ENCODE measurements around the gene SLC12A7.

The SLC12A7 gene

GRCh38 chr5:1015507-1015906, 96.4 kb downstream of the SLC12A7 start:
- no peak for DNase-seq

DNA sequence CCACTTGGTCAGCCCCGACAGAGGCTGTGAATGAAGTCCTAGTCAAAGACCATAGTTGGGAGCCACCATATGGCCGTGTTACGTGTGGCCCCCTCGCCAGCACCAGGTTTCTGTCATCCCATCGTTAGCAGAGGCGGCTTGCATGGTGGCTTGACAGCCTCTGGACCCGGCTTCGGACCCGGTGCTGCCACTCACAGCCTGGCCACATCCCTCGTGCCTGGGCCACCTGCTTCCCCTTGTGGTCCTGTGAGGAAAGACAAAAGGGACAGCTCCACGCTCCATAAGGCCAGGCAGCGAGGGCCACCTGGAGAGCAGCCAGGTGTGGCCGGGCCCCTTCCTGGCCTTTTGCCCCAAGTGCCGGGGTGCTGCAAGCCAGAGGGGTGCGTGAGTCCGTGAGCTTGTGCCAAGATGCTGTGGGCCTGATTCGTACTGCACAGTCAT, 97.1 kb downstream of the SLC12A7 start:
- no peak for DNase-seq

DNA sequence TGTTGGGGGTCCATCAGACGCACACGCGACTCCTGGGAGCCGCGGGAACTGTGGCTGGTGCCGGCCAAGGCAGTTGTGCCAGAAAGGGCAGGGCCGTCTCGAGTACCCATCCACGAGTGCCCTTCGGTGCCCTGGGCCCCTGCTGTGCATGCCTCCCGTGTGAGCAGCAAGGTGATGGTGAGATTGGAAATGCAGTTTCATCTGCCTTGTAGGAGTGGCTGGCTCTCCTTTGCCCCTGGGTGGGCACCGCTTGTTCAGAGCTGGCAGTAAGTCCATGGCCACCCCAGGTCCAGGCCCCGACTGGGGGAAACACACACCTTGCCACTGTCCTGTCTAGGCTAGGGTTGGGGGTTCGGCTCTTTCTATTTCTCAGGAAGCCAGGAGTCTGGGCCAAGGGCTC, 97.5 kb downstream of the SLC12A7 start:
- no peak for DNase-seq

- DNase-seq: no peak
These were observed 97.9 kb downstream of the SLC12A7 start for GRCh38 chr5:1013948-1014301.

DNA sequence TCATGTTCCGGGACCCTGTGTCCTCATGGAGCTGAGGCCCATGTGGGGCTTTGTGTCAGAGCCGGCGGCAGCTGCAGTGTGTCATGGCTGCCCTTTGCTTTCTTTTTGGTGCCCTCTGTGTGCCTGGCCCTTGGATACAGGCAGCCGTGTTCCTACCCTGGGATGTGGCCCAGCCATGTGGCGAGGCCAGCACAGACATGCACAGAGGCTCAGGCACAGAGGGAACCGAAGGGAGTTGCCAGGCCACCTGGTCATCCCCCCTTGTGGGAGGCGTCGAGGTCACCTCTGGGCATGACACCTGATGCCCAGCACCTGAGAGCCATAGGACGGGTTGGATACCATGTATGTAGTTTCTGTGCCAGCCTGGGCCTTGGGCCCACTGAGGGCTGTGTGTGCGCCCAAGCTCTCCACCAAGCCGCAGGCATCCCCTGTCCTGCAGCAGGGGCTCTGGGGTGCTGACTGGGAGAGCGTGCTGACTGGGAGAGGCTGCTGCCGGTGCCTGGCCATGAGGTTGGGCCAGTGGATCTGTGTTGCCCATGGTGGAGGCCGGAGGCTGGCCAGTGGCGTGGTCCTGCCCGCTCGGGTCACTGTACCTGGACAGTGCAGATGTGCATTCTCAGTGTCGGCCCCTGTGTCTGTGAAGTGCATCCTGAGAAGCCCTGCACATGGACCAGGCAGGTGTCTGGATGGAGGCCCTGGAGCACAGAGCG, 98.5 kb downstream of the SLC12A7 start:
- DNase-seq: no peak

DNA sequence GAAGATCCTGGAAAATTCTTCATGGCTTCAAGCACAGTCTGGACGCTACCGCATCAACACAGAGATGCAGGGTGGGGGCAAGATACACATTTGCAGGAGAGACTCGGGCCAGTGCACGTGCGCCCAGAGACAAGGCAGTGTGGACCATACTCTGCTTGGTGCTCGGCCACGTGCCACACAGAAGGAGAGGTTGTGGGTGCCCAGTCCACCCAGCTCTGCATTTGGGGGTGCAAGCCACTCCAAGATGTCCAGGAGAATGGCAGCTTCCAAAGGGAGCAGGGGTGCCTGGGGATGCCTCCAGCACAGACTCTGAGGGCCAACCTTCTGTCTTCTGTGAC, 99.0 kb downstream of the SLC12A7 start:
- no peak for DNase-seq

- no peak for DNase-seq
These were observed 99.5 kb downstream of the SLC12A7 start for GRCh38 chr5:1012313-1012841.

DNA sequence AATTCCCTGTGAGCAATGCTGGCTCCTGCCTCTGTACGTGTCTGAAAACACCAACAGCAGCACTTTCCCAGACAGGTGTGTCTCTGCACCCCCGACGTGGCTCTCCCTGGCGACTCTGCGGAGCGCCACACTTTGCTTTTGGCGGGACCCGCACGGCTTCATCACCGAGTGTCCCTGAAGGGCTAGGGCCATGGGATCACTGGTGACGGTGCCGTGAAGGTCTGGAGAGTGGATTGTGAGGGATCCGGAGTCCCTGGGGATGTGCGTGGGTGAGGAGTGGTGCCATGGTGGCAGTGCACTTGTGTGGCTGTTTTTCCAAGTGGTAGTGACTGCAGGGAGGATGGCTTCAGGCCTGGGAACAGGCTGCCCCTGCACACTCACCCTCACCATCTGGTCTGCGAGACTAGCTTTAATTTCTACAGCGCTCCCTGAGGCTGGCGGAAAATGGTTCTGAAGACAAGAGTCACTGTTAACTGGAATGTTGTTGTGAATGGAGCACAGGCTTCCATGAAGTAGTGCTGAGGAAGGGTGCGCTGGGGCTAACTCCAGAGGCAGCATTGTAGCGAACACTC, 100.0 kb downstream of the SLC12A7 start:
- no peak for DNase-seq

DNA sequence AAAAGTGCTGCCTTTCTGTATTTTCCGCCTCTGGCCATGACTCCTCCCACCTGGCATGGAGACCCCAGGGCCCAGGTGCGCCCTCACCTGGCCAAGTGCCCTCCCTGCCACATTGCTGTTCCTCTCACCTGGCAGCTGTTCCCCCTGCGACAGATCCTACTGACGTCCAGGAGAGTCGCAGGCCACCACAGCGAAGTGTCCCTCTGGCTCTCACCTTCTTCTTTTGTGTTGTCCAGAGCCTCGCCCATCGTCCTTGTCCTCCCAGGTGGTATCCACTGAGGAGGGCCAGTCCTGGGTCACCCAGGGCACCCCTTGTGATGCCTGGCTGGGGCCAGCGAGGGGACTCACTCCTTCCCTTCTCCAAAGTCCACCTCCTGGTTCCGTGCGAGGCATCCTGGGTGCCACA, 100.6 kb downstream of the SLC12A7 start:
- DNase-seq: no peak

DNA sequence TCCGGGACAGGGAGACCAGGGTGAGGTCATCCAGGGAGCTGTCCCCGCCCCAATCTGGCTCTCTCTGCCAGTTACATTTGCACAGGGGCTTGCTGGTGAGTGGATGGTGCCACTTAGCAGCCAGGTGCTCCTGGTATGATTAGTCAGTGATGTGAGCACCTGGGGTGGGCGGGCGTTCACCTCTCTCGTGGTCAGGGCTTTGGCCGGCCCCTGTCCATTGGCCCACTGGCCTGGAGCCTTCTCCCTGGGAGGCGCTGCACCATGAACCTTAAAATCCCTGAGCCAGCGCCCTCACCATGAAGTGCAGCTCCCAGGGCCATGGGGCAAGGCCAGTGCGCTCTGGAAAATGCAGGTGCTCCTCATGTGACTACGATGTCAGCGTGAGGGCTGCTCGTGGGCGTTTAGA, 101.2 kb downstream of the SLC12A7 start:
- no peak for DNase-seq

- no peak for DNase-seq
These were observed 101.7 kb downstream of the SLC12A7 start for GRCh38 chr5:1010181-1010510.

- DNase-seq: no peak
These were observed 102.3 kb downstream of the SLC12A7 start for GRCh38 chr5:1009359-1010180.

- peak; percentile 81 for DNase-seq
These were observed 103.2 kb downstream of the SLC12A7 start, which contains the start of gene NKD2 for GRCh38 chr5:1008451-1009358. Gene NKD2, plus strand, starts transcription at chr5:1008802. Its CDS starts 256 bp downstream, at chr5:1009058.

GRCh38 chr5:1007681-1008450, 104.0 kb downstream of the SLC12A7 start:
- no peak for DNase-seq

DNA sequence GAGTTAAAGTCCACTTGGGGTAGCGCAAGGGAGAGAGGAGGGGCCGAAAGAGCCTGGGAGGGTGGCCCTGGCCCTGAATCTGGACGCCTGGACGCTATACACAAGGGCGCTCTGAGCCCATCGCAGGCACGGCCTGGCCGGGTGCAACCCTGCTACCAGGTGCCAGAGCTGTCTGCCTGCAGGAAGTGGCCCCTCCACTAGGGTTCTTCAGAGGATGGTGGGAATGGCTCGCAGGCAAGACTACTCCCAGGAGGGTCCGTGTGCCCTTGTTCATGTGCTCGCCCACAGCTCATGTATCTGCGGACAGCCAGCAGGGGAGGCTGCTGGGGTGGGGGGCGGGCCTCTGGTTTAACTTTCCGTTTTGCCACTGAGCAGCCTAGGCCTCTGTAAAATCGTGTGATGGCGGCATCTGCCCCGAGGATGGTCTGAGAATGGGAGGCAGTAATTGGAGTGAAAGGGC, 104.6 kb downstream of the SLC12A7 start:
- DNase-seq: no peak

GRCh38 chr5:1006656-1007071, 105.2 kb downstream of the SLC12A7 start:
- DNase-seq: no peak

GRCh38 chr5:1005904-1006655, 105.8 kb downstream of the SLC12A7 start:
- no peak for DNase-seq

DNA sequence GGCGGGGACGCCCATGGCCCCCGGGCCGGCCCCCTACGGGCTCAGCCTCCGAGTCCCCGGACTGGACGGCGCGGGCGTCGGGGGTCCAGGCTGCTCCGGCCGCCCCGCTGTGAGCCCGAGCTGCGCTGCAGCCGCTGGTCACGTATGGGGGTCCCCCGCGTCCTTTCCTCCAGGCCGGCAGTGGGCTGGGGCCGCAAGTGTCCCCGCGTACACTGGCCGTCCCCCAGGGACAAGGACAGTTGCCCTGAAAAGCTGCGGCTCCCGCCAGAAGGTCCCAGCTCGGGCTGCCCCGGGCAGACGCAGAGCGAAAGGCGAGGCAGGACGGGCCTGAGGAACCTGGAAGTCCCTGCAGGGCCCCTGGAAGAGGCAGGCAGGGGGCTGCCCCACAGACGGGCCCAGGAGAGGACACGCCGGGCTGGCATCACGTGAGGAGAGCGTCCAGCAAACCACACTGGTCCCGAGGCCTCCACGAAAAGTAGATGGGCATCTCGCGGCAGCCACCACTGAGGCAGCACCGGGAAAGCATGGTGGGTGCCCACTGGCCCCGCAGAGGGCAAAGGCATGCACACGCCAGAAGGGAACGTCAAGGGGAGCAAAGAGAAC, 106.5 kb downstream of the SLC12A7 start:
- no peak for DNase-seq

- DNase-seq: peak; percentile 88
These were observed 107.2 kb downstream of the SLC12A7 start for GRCh38 chr5:1004461-1005248.
